Activated CD4-positive, alpha-beta T cell treated with anti-CD3 and anti-CD28 coated beads, Interleukin-2, amount 50 U/mL, for 48 hours (primary cell): ENCODE results near the gene ANKHD1.
"Not testable (repeated sequence)": the region's sequence is repeated elsewhere in the genome, so short reads cannot be mapped to it uniquely, and the experiment has no call there.

Experiments used
- DNase-seq, 2 experiments: peaks; one replicate each; pipeline ENCODE4 v3.0.0-alpha.2; 2020

Gene ANKHD1

DNA sequence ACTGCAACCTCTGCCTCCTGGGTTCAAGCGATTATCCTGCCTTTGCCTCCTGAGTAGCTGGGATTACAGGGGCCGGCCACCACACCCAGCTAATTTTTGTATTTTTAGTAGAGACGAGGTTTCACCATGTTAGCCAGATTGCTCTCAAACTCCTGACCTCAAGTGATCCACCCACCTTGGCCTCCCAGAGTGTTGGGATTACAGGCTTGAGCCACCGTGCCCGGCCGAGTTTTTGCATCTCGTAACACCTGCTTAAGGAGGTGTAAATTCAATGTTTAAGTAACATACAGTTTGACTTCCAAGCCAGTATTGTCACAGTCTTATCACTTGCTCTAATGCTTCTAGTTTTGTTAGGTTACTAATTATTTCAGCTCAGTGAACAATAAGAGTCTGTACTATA is 19.7 kb downstream of the ANKHD1 start:
- DNase-seq, result not testable (repeated sequence)

DNA sequence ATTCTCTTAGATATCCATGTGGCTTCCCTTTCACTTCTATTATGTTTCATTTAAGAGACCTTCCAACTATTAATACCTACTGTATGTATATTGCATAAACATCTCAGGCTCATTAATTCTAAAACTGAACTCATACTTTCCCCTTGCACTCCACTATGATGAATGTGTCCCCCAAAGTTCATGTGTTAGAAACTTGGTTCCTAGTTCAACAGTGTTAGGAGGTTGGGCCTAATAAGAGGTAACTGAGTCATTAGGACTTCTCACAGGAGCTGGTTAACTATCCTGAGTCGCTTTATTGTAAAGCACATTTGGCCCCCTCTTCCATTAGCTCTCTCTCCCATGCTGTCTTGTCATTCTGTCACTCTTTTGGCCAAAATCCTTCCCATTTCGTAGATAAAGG is 22.0 kb downstream of the ANKHD1 start:
- DNase-seq, result no peak

DNA sequence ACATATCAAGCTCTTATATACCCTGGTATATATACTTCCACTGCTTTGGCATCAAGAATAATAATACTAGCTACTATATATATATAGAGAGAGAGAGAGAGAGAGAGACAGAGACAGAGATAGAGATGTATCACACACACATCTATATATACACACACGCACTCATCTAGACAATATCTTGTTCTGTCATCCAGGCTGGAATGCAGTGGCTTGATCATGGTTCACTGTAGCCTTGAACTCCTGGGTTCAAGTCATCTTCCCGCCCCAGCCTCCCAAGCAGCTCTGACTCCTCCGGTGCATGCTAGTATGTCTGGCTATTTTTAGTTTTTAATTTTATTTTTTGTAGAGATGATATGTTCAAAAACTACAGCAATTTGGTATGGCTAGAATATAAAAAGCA is 22.5 kb downstream of the ANKHD1 start:
- DNase-seq, result no peak

DNA sequence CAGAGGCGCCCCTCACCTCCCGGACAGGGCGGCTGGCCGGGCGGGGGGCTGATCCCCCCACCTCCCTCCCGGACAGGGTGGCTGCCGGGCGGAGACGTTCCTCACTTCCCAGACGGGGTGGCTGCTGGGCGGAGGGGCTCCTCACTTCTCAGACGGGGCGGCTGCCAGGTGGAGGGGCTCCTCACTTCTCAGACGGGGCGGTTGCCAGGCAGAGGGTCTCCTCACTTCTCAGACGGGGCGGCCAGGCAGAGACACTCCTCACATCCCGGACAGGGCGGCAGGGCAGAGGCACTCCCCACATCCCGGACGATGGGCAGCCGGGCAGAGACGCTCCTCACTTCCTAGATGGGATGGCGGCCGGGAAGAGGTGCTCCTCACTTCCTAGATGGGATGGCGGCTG is 26.1 kb downstream of the ANKHD1 start:
- DNase-seq, result not testable (repeated sequence)

DNA sequence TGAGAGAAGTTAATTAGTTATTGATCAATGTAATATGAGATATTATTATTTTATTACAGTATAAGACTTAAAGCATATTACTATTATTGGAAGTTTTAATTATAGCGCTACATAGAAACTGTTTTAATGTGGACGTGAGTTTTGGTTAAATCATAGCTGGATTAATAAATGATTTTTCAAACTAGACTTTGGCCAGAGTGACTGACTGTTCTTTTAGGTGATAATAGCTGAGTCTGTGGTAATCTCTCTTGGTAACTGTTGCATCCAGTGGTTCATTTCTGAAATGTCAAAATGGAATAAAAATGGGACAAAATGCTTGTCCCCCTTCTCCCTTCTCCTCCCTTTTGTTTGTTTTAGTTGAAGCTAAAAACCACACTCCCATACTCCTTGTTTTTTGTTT is 28.1 kb downstream of the ANKHD1 start:
- no peak for DNase-seq

DNA sequence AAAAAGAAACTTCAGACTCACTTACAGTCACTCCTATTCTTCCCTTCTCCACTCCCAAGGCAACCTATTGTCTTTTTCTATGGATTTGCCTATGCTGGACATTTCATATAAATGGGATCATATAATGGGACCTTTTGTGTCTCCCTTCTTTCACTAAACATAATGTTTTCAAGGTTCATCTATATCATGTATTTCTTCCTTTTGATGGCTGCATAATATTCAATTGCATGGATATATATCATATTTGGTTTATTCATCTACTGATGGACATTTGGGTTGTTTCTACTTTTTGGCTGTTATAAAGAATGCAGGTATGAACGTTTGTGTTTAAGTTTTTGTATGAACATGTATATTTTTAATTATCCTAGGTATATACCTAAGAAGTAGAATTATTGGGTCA is 30.6 kb downstream of the ANKHD1 start:
- DNase-seq, result no peak

DNA sequence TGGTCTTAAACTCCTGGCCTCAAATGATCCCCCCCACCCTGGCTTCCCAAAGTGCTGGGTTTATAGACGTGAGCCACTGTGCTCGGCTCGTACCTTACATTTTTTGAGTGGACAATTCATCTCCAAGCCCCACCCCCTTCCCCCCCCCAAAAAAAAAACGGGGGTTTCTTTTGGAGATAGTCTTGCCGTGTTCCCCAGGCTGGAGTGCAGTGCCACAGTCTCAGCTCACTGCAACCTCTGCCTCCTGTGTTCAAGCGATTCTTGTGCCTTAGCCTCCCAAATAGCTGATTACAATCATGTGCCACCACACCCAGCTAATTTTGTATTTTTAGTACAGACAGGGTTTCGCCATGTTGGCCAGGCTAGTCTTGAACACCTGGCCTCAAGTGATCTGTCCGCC is 31.3 kb downstream of the ANKHD1 start:
- DNase-seq, result no peak

DNA sequence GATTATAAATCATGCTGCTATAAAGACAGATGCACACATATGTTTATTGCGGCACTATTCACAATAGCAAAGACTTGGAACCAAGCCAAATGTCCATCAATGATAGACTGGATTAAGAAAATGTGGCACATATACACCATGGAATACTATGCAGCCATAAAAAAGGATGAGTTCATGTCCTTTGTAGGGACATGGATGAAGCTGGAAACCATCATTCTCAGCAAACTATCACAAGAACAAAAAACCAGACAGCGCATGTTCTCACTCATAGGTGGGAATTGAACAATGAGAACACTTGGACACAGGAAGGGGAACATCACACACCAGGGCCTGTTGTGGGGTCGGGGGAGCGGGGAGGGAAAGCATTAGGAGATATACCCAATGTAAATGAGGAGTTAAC is 55.7 kb downstream of the ANKHD1 start:
- not testable (repeated sequence) for DNase-seq

DNA sequence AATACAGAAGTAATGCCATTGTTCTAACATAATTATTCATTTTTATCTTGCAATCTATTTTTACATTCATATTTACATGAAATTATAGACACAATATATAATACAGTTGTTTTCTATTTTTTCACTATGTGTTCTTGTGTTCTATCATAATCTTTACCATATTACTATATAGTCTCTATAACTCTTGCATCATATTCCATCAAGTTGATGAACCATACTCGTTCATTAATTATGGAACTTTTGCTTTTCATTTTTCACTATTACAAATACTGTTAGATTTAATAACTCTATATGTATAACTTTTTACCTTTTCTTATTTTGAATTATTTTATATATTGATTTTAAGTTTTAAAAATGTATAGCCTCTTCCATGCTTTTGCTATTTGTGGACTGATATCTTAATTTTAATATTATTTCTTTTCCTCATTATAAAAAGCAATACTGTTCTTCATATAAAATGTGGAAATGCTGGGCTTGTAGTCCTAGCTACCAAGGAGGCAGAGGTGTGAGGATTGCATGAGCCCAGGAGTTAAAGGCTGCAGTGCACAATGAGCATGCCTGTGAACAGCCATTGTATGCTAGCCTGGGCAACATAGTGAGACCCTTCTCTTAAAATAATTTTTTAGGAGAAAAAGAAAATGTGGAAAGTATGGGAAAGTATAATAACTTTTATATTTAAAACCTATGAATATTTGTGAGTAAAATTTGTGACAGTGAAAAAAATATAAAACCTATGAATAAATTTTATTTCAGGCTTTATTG is 65.5 kb downstream of the ANKHD1 start:
- DNase-seq, result no peak

DNA sequence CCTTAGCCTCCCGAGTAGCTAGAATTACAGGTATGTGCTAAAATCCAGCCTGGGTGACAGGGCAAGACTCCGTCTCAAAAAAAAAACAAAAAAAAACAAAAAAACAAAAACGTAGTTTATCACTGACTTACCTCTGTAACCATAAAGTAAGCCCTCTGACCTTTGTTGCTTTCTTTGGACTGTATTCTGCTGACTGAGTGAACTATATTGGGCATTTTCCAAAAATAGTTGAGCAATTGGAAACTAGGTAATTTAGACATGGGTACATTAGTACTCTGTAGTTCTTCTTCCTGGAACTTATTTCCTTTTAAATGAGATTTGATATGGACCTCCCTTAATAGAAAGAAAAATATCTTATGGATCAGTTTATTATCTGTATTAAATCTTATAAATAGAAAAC is 66.6 kb downstream of the ANKHD1 start:
- DNase-seq, result no peak

DNA sequence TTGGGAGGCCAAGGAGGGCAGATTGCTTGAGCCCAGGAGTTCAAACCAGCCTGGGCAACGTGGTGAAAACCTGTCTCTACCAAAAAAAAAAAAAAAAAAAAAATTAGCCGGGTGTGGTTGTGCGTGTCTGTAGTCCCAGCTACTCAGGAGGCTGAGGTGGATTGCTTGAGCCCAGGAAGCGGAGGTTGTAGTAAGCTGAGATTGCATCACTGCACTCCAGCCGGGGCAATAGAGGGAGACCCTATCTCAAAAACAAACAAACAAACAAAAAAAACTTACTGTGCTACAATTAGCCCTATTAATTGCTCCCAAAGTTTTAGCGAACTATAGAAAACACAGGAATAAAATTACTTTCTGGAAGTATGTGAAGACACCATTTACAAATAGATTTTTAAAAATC is 67.6 kb downstream of the ANKHD1 start:
- no peak for DNase-seq

DNA sequence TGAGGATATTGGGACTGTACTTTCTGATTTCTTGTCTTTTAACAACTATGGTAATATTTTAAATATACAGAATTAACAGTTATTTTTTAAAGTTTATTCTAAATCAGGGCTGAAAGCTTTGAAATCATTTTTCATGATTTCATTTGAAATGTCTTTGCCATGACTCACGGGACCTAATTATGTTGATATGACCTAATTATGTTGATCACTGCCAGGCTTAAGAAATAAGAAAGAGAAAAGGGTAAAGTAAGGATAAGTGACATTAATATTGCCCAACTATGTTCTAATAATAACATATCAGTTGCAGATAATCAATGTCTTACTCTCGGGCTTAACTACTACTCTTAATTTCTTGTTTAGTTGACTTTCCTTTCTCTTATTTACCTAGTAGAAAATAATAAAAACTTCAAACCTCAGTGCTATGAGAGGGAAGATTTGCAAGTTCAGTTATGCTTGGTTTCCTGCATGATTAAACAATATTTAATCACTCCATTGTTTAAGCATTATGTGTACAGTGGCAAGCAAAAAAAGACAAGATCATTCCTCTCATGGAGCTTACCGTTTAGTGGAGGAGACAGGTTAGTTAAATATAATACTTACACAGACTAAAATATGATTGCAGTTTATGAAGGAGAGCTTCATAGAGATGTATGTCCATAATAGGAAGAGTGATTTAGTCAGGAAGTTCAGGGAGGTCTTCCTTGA is 78.8 kb downstream of the ANKHD1 start:
- no peak for DNase-seq

DNA sequence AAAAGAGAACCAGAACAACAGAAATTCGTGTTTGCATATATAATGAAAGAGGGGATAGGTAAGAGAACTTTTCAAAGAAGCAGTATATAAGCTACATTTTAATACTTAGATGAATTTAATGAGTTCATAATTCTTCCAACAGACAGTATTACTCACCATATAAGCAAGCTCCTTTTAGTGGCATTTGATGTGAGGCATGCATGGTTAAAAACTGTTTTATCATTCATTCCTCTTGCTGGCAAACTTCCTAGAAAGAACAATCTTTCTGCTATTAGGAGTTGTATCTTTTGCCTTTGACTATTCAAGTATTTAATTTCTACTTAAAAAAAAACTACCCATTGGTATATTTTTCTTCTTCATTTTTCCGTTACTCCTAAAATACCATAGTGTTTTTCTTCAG is 80.1 kb downstream of the ANKHD1 start:
- DNase-seq, result no peak

DNA sequence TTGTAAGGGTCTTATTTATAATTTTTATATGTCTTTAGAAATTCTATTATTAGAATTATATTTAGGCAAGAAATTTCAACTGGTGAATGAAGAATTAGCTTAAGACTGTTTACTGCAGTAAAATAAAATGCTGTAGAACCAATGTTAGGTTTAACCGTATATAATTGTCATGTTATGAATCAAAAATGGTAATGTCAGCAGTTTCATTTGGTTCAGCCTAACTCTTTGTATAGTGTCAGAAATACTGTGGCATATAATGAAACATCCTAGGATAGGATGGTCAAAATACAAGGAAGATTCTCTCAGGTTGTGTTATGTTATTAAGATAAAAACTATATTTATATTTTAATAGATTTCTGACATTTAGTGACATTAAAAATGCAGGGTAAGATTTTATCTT is 81.4 kb downstream of the ANKHD1 start:
- DNase-seq, result no peak

DNA sequence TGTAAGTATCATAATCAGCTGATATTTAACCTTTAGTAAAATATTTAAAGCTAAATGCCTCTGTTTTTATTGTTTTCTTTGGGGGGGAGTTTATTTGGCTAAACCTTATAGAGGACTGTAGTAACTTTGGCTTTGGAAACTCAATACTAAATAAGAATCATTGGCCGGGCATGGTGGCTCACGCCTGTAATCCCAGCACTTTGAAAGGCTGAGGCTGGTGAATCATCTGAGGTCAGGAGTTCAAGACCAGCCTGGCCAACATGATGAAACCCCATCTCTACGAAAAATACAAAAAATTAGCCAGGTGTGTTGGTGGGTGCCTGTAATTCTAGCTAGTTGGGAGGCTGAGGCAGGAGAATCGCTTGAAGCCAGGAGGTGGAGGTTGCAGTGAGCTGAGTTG is 86.5 kb downstream of the ANKHD1 start:
- DNase-seq, result not testable (repeated sequence)

DNA sequence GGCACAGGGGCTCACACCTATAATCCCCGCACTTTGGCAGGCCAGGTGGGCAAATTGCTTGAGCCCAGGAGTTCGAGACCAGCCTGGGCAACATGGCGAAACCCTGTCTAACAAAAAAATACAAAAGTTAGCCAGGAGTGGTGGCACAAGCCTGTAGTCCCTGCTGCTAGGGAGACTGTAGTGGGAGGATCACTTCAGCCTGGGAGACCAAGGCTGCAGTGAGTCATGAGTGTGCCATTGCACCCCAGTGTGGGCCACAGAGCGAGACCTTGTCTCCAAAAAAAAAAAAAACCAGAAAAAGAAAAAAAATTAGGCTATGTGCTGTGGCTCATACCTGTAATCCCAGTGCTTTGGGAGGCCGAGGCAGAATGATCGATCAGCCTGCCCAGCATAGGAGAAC is 87.3 kb downstream of the ANKHD1 start:
- DNase-seq, result no peak

DNA sequence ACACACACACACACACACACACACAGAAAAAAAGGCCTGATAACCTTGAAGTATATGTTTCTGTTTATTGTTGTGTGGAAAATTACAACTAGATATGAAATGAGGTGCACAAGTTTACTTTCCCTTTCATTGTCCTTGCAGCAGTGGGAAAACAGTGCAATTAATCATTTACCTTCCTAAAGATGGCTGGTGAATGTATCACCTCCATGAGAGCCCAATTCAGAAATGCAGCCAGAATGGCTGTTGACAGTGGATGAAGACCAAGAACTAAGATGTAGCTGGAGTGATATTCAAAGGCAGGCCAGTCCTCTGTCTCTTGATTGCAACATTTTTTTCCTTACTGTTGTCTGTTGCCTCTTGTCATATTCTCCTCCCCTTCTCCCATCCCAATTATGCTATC is 96.3 kb downstream of the ANKHD1 start:
- DNase-seq, result no peak

DNA sequence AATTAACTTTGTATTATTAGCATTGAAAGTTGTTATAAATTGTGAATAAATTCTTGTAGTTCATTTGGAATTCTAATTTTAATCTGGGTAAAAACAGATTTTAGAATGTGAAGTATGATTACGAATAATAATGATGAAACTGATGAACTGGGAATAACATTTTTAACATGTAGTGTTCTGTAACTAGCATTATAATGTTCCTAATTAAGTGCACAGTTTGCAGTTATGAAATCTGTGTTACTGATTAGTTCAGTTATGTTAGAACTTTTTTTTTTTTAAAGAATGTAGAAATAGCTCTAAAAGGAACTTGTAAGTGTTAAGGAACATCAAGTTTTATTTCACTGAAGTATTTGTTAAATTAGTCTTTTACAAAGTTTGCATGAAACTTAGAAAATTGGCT is 97.0 kb downstream of the ANKHD1 start:
- no peak for DNase-seq

DNA sequence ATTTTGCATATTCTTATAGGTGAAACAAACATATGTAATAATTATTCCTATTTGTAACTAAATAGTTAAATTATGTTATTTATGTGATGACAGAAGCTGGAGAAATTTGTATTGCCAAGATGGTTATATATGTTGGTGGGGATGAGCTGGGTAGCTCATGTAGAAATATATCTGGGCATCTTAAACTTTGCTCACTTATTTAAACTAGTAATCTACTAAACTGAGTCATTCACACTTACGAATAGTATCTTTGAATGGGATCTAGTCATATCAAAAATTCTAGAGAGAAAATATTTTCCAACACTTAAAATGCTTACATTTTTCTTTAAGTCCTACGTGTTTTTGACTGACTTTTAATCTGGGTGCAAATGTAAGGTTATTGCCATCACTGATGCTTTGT is 101.2 kb downstream of the ANKHD1 start:
- no peak for DNase-seq

DNA sequence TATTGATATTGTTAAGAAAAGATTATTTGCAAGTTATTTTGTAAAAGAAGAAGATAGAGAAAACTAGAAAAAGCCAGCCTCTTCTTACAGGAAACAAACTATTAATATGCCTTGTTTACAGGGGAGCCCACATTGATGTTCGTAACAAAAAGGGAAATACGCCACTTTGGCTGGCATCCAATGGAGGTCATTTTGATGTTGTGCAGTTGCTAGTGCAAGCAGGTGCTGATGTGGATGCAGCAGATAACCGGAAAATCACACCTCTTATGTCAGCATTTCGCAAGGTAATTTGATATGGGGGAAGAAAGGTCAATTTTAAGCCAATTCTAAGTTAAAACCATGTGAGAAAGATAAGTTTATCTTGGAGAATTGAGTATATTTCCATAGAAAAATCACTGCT is 108.3 kb downstream of the ANKHD1 start:
- DNase-seq, result no peak

DNA sequence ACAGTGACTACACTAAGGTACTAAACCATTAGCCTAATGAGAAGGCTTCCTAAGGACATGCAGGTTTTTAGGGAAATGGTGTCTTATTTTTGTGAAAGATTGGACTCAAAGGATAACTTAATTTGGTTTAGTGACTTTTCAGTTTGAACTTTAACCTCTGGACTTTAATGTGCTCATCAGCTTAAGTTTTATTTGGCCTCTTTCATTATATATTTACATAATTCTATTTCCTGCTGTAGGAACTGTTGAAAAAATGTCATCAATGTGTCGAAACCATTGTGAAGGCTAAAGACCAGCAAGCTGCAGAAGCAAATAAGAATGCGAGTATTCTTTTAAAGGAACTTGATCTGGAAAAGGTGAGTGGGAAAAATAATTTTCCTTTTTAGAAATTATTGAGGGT is 111.5 kb downstream of the ANKHD1 start:
- DNase-seq, result no peak

DNA sequence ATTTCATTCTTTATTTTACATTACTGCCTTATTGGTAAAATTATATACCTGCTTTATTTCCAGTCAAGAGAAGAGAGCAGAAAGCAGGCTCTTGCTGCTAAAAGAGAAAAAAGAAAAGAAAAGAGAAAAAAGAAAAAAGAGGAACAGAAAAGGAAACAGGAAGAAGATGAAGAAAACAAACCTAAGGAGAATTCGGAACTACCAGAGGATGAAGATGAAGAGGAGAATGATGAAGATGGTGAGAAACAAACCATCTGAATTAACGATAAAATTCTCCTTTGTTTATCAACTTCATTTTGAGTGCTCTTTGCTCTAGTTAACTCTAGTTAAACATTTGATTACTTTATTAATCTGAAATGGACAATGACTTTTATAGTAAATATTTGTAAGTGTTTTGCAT is 122.4 kb downstream of the ANKHD1 start:
- no peak for DNase-seq

DNA sequence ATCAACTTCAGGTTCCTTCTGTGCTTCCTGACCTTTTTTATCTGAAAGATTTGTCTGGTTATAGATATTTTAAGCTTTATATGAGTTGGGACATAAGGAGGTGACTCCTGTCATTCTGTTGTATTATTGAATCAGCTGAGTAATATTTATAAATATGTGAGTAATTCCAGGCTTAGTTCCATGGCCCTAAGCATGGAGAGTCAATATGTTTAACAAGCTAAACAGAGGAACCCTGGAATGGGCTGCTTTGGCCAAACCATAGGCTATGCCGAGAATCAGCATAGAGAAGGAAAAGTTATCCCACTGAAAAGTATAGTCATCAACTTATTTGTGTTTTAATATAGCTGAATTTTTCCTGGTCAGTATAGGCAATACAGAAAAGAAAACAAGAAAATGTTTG is 138.6 kb downstream of the ANKHD1 start:
- no peak for DNase-seq

DNA sequence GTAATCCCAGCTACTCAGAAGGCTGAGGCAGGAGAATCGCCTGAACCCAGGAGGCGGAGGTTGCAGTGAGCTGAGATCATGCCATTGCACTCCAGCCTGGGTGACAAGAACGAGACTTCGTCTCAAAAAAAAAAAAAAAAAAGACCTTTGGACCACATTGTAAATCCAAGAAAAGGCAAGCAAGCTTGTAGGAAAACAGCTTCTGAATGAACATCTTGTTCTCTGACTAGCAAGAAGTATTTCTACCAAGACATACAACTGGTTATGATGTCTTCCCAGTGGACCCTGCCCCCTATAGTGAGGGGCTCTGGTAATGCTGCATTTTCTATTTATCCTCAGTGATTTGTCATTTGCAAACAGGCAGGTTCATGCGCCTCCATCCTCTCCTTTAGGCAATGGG is 141.3 kb downstream of the ANKHD1 start:
- no peak for DNase-seq

DNA sequence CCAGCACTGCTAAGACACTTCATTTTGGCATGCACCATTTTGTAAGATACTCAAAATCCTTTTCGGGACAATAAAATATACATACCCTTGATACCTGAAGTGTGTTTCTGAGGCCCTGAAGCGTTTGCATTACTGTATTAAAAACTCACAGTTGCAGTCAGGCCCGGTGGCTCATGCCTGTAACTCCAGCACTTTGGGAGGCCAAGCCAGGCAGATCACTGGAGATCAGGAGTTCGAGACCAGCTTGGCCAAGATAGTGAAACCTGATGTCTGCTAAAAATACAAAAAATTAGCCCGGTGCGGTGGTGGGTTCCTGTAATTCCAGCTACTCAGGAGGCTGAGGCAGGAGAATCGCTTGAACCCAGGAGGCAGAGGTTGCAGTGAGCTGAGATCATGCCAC is 143.4 kb downstream of the ANKHD1 start:
- DNase-seq, result no peak
